PC-9 (cell line): Measurements from ENCODE around the gene OR9Q1.

Source experiments
- CTCF ChIP-seq: fragments of 200-600 bp; sonication (generic); conservative IDR thresholded peaks from 2 replicates; pipeline ENCODE4 v1.6.1; 2017; ENCODE audit warnings: mixed run types, antibody characterized with exemption, mild to moderate bottlenecking, moderate library complexity
- EZH2 ChIP-seq: fragments of 200-600 bp; sonication (generic); IDR thresholded peaks from 2 replicates; pipeline ENCODE4 v1.8.0; 2017; ENCODE audit warnings: antibody characterized with exemption, low read depth

GRCh38 chr11:58027341-58027740, 3.7 kb downstream of the OR9Q1 start:
- TF ChIP-seq CTCF, result no peak
- TF ChIP-seq EZH2, result no peak
